ENCODE measurements around the gene AGR3. TPM values are rescaled to one million over a fixed set of nuclear protein-coding genes. Genes with fewer than 3 reads are reported as not detected.

Gene AGR3
- total RNA-seq, 1 donor, result not detected

- no peaks in the 10 kb centered on the region for H3K79me2 ChIP-seq (ENCODE audit: insufficient read depth, low read length)
- no peak overlapping the region for H3K4me3 ChIP-seq (ENCODE audit: insufficient read depth, low read length)
- peak overlapping the region; percentile 56 for H2AFZ ChIP-seq (ENCODE audit: low read length)
- H3K36me3 ChIP-seq (ENCODE audit: insufficient read depth, low read length), result no peaks in the 10 kb centered on the region
- TF ChIP-seq, protein P1, sequence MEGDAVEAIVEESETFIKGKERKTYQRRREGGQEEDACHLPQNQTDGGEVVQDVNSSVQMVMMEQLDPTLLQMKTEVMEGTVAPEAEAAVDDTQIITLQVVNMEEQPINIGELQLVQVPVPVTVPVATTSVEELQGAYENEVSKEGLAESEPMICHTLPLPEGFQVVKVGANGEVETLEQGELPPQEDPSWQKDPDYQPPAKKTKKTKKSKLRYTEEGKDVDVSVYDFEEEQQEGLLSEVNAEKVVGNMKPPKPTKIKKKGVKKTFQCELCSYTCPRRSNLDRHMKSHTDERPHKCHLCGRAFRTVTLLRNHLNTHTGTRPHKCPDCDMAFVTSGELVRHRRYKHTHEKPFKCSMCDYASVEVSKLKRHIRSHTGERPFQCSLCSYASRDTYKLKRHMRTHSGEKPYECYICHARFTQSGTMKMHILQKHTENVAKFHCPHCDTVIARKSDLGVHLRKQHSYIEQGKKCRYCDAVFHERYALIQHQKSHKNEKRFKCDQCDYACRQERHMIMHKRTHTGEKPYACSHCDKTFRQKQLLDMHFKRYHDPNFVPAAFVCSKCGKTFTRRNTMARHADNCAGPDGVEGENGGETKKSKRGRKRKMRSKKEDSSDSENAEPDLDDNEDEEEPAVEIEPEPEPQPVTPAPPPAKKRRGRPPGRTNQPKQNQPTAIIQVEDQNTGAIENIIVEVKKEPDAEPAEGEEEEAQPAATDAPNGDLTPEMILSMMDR (IDR thresholded peaks at IDR 0.05; ENCODE audit: extremely low read depth, low read depth, low read length), result no peak
- H3K27me3 ChIP-seq (ENCODE audit: insufficient read depth, low read length), result no peaks in the 10 kb centered on the region
- no peaks in the 10 kb centered on the region for H3K9me3 ChIP-seq (ENCODE audit: low read depth, low read length)
- no peak overlapping the region for H3K27ac ChIP-seq (ENCODE audit: low read depth, low read length)
- H3K4me2 ChIP-seq (ENCODE audit: insufficient read depth, low read length), result no peak overlapping the region
- H3K4me1 ChIP-seq (ENCODE audit: insufficient read depth, low read length), result peaks cover 16% of the 10 kb centered on the region
- H4K20me1 ChIP-seq (ENCODE audit: insufficient read depth, low read length), result no peaks in the 10 kb centered on the region
- no peak for DNase-seq (ENCODE audit: insufficient read length, low spot score, missing footprints)
These were observed 39.4 kb upstream of the AGR3 start for GRCh38 chr7:16921151-16921550.

DNA sequence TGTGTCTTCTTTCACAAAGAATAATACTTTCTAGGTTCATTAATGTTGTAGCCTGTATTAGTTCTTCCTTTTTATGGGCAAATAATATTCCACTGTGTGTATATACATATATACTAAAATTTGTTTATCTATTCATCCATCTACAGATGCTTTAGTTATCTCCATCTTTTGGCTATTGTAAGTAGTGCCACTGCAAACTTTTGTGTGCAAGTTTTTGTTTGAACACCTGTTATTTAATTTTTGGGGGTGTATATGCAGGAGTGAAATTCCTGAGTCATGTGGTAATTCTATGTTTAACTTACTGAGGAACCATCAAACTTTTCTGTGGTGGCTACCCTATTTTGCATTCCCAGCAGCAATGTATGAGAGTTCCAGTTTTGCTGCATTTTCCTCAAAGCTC, 37.7 kb upstream of the AGR3 start:
- no peak overlapping the region for H3K4me2 ChIP-seq (ENCODE audit: insufficient read depth, low read length)
- H3K27me3 ChIP-seq (ENCODE audit: insufficient read depth, low read length), result no peaks in the 10 kb centered on the region
- no peaks in the 10 kb centered on the region for H3K79me2 ChIP-seq (ENCODE audit: insufficient read depth, low read length)
- H3K4me3 ChIP-seq (ENCODE audit: insufficient read depth, low read length), result no peak overlapping the region
- no peak for DNase-seq (ENCODE audit: insufficient read length, low spot score, missing footprints)
- no peak overlapping the region for H2AFZ ChIP-seq (ENCODE audit: low read length)
- TF ChIP-seq, protein P1 (IDR thresholded peaks at IDR 0.05; ENCODE audit: extremely low read depth, low read depth, low read length), result no peak
- H3K4me1 ChIP-seq (ENCODE audit: insufficient read depth, low read length), result peaks cover 30% of the 10 kb centered on the region
- no peak overlapping the region for H3K27ac ChIP-seq (ENCODE audit: low read depth, low read length)
- no peaks in the 10 kb centered on the region for H3K9me3 ChIP-seq (ENCODE audit: low read depth, low read length)
- no peaks in the 10 kb centered on the region for H4K20me1 ChIP-seq (ENCODE audit: insufficient read depth, low read length)
- no peaks in the 10 kb centered on the region for H3K36me3 ChIP-seq (ENCODE audit: insufficient read depth, low read length)

DNA sequence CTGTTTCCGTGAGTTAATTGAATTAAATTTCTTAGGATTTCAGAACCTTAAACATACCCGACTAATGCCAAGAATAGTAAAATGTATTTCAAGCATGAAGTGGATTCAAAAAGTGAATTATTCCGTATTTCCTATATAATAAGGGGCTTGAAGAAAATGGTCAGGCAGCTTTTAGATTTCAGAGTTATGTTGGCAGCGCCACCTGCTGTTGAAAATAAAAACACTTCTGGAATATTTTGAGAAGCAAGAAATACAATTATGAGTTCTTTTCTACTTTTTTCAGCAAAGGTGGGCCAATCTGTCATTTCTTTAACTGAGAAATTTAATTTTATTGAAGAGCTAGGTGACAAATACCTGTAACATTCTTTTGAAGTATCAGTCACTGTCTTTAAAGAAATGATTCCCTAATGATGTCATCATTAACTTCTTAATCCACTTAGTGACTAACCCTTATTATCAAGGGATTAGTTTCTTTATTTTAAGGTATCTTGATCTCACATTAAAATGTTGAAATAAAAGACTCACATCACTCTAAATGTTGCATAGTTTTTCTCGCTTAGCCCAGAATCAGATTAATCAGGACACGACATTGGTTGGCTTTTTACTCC, 36.6 kb upstream of the AGR3 start:
- no peaks in the 10 kb centered on the region for H3K9me3 ChIP-seq (ENCODE audit: low read depth, low read length)
- no peak overlapping the region for H3K4me3 ChIP-seq (ENCODE audit: insufficient read depth, low read length)
- no peaks in the 10 kb centered on the region for H3K36me3 ChIP-seq (ENCODE audit: insufficient read depth, low read length)
- H3K79me2 ChIP-seq (ENCODE audit: insufficient read depth, low read length), result no peaks in the 10 kb centered on the region
- H3K4me2 ChIP-seq (ENCODE audit: insufficient read depth, low read length), result no peak overlapping the region
- H4K20me1 ChIP-seq (ENCODE audit: insufficient read depth, low read length), result no peaks in the 10 kb centered on the region
- H3K4me1 ChIP-seq (ENCODE audit: insufficient read depth, low read length), result peaks cover 30% of the 10 kb centered on the region
- H3K27me3 ChIP-seq (ENCODE audit: insufficient read depth, low read length), result no peaks in the 10 kb centered on the region
- no peak overlapping the region for H3K27ac ChIP-seq (ENCODE audit: low read depth, low read length)
- no peak for DNase-seq (ENCODE audit: insufficient read length, low spot score, missing footprints)
- TF ChIP-seq, protein P1 (IDR thresholded peaks at IDR 0.05; ENCODE audit: extremely low read depth, low read depth, low read length), result peak; percentile 63
- no peak overlapping the region for H2AFZ ChIP-seq (ENCODE audit: low read length)

DNA sequence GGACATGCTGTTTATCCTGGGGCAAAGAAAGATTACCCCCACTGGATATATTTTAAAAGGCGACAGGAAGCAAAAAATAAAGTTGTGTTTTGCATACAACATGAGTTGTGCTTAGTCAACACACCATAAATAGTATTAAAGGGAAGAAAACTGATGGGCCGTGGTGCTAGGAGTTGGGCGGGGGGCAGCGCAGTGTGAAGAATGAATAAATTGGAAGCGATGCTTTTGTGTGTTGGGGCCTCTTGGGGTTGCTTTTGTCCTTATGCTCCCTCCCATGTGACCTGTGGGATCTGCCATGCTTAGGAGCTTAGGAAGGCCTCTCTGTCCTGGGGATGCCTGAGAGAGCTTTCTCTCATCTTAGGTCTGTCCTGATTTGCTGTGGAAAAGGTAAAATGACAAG, 35.0 kb upstream of the AGR3 start:
- Histone ChIP-seq H3K4me2 (ENCODE audit: insufficient read depth, low read length) (no peak overlapping the region), H3K27ac (ENCODE audit: low read depth, low read length) (no peak overlapping the region), H3K4me3 (ENCODE audit: insufficient read depth, low read length) (no peak overlapping the region), H3K27me3 (ENCODE audit: insufficient read depth, low read length) (no peaks in the 10 kb centered on the region), H2AFZ (ENCODE audit: low read length) (no peak overlapping the region), H3K9me3 (ENCODE audit: low read depth, low read length) (no peaks in the 10 kb centered on the region), H3K79me2 (ENCODE audit: insufficient read depth, low read length) (no peaks in the 10 kb centered on the region), H4K20me1 (ENCODE audit: insufficient read depth, low read length) (no peaks in the 10 kb centered on the region), H3K36me3 (ENCODE audit: insufficient read depth, low read length) (no peaks in the 10 kb centered on the region), H3K4me1 (ENCODE audit: insufficient read depth, low read length) (peaks cover 25% of the 10 kb centered on the region)
- TF ChIP-seq, protein P1 (IDR thresholded peaks at IDR 0.05; ENCODE audit: extremely low read depth, low read depth, low read length), result no peak
- DNase-seq (ENCODE audit: insufficient read length, low spot score, missing footprints), result no peak

Data from osteoblast (primary cell).